GM12892 (cell line): ENCODE results near the gene LYSMD3.

Experiments used
- DNase-seq: peaks from one replicate; pipeline ENCODE4 v3.0.0; 2011; ENCODE audit not compliant: insufficient read length
- FAIRE-seq: peaks from 2 replicates; lab custom pipeline; 2011; peaks lifted over from hg19 to GRCh38; lab: Jason Lieb, UNC
- POLR2A ChIP-seq: IDR thresholded peaks from 2 replicates; pipeline ENCODE4 v1.6.1; 2011; ENCODE audit warnings: low read depth, low read length, control low read depth
- POLR2AphosphoS5 ChIP-seq: IDR thresholded peaks from 2 replicates; pipeline ENCODE4 v1.6.1; 2011; ENCODE audit warnings: low read depth, low read length, control low read depth
- TAF1 ChIP-seq: IDR thresholded peaks from 2 replicates; pipeline ENCODE4 v1.6.1; 2011; ENCODE audit warnings: low read depth, mild to moderate bottlenecking, control low read depth, low read length, borderline replicate concordance

Gene LYSMD3

GRCh38 chr5:90557871-90558270 lies 28.5 kb upstream of the LYSMD3 start:
- no peak for TF ChIP-seq POLR2AphosphoS5
- TF ChIP-seq TAF1 = no peak
- TF ChIP-seq POLR2A = no peak
- FAIRE-seq (no peak), DNase-seq (no peak)

GRCh38 chr5:90557391-90557790 lies 28.0 kb upstream of the LYSMD3 start:
- DNase-seq (no peak), FAIRE-seq (peak; percentile 27)
- TF ChIP-seq POLR2AphosphoS5 (no peak), POLR2A (no peak)

- no peak for TF ChIP-seq POLR2AphosphoS5
- TF ChIP-seq TAF1 = no peak
- no peak for TF ChIP-seq POLR2A
- DNase-seq (no peak), FAIRE-seq (no peak)
Measured at GRCh38 chr5:90555666-90556065, 26.3 kb upstream of the LYSMD3 start.

DNA sequence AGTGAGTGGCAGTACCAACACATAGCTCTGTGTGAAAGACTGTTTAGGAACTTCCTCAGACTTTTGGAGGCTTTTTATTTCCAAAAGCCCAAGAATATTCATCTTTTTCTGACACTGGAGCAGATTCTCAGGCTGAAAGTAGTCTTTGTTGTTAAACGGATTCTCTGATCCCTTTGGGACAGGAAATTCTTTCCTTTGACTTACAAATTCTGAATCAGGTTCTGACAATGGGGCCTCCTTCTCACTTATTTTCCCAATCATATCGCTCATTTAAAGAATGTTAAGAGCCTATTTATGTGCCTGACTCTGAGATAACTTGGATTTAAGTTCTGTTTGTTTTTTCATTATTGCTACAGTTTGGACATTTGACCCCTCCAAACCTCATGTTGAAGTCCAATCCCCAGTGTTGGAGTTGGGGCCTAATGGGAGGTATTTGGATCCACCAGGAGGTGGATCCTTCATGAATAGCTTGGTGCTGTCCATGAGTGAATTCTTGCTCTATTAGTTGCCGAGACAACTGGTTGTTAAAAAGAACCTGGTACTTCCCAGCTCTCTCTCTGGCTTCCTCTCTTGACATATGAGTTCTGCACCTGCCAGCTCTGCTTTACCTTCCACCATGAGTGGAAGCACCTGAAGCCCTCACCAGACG lies 25.1 kb upstream of the LYSMD3 start:
- TF ChIP-seq TAF1 (no peak), POLR2AphosphoS5 (no peak), POLR2A (no peak)
- DNase-seq (no peak), FAIRE-seq (no peak)

GRCh38 chr5:90553711-90554110 lies 24.3 kb upstream of the LYSMD3 start:
- FAIRE-seq (no peak), DNase-seq (no peak)
- no peak for TF ChIP-seq TAF1
- TF ChIP-seq POLR2A = no peak
- no peak for TF ChIP-seq POLR2AphosphoS5

DNA sequence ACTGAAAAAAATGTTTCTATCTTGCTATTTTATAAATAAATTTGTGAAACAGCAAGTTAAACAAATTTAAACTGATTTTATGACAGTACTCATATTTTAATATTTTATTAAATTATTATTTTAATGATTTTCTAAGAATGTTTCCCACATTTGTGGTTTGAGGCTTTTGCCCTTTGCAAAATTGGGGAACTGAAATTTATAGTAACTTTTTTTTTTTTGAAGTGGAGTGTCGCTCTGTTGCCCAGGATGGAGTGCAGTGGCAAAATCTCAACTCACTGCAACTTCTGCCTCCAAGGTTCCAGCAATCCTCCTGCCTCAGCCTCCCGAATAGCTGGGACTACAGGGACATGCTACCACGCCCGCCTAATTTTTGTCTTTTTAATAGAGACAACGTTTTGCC lies 22.0 kb upstream of the LYSMD3 start:
- FAIRE-seq (no peak), DNase-seq (no peak)
- TF ChIP-seq TAF1 (no peak), POLR2AphosphoS5 (no peak)

DNA sequence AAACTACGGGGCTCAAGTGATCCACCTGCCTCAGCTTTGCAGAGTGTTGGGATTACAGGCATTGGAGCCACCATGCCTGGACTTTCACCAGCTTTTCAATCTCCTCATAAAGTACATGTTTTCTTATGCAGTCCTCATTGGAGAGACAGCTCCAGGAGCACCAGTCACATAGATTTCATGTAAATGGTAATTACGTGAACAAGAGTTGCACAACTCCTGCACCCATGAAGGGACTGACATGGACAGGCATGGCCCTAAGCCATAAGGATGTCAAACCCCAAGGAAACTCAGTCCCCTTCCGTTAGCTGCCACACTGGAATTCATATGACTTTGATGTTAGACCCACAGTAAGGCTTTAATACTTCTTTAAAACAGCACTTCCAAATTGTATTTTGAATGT lies 21.6 kb upstream of the LYSMD3 start:
- TF ChIP-seq POLR2AphosphoS5 = no peak
- no peak for DNase-seq
- FAIRE-seq = no peak

- FAIRE-seq (no peak), DNase-seq (no peak)
- TF ChIP-seq POLR2A (no peak), POLR2AphosphoS5 (no peak), TAF1 (no peak)
Measured at GRCh38 chr5:90549729-90550275, 20.4 kb upstream of the LYSMD3 start.

DNA sequence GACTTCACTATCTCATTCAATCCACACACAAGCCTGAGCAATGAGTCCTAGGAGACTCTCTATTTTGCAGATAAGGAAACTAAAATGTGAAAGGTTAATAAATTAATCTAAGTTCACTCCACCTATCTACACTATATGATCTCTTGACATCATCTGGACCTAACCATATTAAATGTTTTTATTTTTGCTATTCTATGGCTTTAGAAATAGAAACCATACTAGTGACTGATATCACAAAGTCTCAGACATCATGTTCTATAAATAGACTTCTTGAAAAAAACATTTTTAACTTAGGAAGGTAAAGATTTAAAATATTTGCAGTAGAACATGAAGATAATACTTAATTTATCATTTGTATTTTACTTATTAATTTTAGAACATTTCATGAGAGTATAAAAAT lies 19.8 kb upstream of the LYSMD3 start:
- FAIRE-seq (no peak), DNase-seq (no peak)
- TF ChIP-seq POLR2AphosphoS5 = no peak

- TF ChIP-seq POLR2A = no peak
- TF ChIP-seq POLR2AphosphoS5 = no peak
- no peak for TF ChIP-seq TAF1
- FAIRE-seq (no peak), DNase-seq (no peak)
Measured at GRCh38 chr5:90548069-90548593, 18.7 kb upstream of the LYSMD3 start.

DNA sequence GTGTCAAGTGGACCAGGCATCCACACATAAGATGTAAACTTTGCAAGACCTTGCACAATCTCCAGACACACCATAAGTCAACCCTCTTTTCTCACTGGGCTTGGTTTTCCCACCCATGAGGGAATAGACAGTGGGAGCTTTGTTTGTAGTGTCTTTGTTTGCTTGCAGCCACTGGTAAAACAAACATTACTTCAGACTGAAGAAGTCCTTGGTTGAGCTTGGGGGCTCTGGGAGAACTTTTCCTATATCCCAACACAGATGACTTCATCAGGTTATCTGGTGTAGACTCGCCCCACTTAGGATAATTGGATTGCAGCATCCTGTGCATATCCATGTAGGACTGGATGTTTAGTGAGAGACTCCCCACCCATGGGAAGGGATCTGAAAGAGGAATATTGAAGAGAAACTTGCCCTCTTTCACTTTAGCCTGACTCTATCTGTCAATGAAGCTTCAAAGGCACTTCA lies 17.7 kb upstream of the LYSMD3 start:
- no peak for DNase-seq
- FAIRE-seq = no peak
- TF ChIP-seq TAF1 = no peak
- TF ChIP-seq POLR2AphosphoS5 = no peak
- no peak for TF ChIP-seq POLR2A

GRCh38 chr5:90546216-90546837 lies 16.9 kb upstream of the LYSMD3 start:
- FAIRE-seq (no peak), DNase-seq (no peak)
- TF ChIP-seq POLR2AphosphoS5 (no peak), POLR2A (no peak), TAF1 (no peak)

DNA sequence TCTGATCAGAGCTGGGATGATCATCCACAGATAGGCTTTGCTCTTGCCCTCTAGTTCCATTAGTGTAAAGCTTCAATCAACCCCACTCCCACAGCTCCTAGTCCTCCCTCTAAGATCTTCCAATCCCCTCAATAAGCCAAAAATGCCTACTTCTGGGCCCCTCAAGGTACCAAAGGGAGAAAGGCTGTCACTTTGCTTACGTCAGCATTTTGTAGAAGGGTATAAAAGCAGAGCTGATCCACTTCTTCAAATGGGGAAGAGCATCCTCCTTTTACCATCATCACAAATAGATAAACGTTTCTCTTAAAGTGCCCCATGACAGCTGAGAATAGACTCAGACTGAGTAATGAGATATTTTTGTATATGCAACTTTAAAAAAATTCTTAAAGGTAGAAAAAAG lies 16.1 kb upstream of the LYSMD3 start:
- DNase-seq (no peak), FAIRE-seq (no peak)
- TF ChIP-seq POLR2AphosphoS5 (no peak), TAF1 (no peak)
